Stimulated activated naive CD8-positive, alpha-beta T cell treated with anti-CD3 and anti-CD28 coated beads, Interleukin-15, Interleukin-2, amounts not matched to agents 100 U/mL and 50 U/mL, for 24 hours (primary cell): ENCODE measurements around the gene MAPKAPK2.
A peak's percentile ranks its signal among the peaks of the same experiment; 100 is the strongest.

ENCODE experiments used
- ATAC-seq: fragments of 150-1000 bp; cut with Tn5 transposase; one replicate; pipeline ENCODE4 v1.10.0; 2021
- DNase-seq: peaks from one replicate; pipeline ENCODE4 v3.0.0; 2021

MAPKAPK2 gene

DNA sequence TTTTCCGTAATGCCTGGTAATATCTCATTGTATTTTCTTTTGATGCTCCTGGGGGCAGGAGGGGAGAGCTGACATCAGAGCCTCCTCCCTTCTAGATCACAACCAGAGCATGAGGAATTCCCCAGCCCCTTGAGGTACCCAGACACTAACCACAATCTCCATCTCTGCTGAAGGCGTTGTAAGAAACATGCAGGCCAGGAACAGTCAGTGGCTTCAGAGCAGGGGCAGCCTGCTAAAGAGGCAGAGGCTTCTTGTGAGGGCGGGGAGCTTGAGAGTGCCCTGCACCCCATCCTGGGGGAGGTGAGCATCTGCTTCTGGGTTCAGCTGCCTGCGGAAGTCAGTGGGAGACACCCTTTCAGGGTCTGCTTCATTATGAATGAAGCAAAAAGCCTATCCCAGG, 19.0 kb downstream of the MAPKAPK2 start:
- peak; percentile 65 for DNase-seq
- peak; percentile 88 for ATAC-seq

DNA sequence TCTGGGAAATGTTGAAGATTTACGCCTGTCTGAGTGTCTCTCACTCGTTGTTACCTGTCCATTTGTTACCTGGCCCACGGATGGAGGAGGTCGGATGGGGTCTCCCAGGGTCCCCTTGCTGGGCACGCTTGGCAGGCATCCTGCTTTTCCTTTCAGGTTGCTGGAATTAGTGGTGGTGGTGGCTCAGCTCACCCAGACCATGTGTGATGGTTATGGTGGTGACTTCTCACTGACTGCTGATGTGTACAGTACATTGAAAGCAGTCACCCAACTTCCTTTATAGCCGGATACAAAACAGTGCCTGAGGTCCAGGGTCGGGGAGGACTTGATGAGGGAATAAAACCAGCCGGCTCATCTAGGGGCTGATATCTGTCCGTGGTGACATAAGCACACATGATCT, 19.5 kb downstream of the MAPKAPK2 start:
- DNase-seq (no peak), ATAC-seq (no peak)

DNA sequence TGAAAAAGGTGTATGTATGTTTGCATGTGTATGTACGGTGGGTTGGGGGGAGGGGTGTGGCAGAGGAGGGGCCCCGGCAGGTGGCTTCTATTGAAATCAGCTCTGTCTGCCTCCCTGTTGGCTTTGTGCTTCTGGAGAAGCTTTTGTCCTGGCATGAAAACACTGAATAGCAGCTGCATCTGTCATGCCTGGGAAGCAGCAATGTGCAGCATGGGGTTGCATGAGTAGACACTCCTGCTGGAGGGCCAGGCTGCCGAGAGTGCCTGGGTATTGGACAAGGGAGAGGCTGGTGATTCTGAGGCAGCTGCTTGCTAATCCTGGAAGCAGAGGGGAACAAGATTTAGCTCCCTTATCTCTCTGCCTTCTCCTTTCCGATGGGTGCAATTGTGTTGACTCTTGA, 20.5 kb downstream of the MAPKAPK2 start:
- DNase-seq, result no peak
- ATAC-seq, result no peak

DNA sequence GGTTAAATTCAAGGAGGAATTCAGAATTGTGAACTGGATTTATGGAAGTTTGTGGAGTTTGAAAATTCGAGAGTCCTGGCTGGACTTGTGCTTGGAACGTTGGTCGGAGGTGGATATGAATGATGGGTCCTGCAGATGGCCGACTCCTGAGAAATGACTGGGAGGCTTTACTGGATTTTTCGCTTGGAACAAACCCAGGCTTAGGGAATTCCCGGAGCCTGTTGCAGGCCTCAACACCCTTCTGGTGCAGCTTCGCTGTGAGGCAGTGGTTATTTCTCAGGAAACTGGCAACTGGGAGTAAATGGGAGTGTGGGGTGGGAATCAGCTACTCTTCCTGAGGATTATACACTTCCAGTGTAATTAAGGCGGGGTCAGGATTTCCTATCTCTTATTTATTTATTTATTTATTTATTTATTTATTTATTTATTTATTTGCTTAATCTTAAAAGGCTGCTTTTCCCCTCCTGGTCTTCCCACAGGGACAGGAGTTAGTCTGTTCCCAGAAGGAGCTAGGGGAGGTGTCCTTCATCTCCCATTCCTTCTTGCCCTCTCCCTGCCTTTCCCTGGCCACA, 21.1 kb downstream of the MAPKAPK2 start:
- ATAC-seq, result no peak
- no peak for DNase-seq

DNA sequence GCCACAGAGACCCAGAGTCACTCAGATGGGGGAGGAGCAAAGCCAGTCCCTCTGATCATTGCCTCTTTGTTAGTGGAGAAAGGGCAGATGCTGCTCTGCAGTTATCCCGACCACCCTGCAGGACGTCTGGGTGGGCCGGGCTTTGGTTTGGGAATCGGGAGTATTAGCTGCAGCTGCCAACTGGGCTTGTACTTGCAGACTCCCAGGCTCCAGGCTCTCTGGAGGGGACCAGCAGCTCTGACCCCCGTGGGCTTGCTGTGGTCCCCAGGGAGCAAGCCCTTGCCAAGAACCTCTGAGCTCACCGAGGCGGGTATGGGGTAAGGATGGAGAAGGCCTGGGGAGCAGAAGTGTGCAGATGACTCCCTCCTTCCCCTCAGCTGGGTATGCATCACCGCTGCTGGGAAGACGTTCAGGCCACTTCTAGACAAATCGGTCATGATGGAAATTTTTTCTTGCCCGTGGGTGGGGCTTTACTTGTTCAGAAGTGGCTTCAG, 21.6 kb downstream of the MAPKAPK2 start:
- DNase-seq (peak; percentile 76), ATAC-seq (peak; percentile 87)

DNA sequence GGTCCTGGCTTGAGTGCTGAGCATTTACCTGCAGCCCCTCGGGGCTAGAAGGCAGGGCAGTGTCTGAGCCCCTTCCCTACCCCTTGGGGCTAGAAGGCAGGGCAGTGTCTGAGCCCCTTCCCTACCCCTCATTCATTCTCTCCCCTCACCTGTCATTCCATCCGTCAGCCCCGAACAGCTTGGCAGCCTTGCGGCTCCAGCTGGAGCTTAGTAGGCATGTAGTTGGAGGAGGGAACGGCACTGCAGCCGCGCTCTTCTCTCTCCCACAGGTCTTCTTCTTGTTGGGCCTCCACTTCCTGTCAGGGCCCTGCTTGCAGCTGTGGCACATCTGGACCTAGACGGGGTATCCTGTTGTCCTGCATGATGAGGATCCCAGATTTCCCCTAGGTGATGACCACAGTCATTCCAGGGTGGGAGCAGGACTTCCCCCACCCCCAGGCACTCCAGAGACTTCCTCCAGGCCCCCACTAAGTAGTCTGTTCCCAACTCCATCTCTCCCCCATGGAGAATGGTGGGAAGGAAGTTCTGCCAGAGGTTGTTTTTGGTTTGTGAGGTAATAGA, 22.2 kb downstream of the MAPKAPK2 start:
- ATAC-seq (no peak), DNase-seq (no peak)

DNA sequence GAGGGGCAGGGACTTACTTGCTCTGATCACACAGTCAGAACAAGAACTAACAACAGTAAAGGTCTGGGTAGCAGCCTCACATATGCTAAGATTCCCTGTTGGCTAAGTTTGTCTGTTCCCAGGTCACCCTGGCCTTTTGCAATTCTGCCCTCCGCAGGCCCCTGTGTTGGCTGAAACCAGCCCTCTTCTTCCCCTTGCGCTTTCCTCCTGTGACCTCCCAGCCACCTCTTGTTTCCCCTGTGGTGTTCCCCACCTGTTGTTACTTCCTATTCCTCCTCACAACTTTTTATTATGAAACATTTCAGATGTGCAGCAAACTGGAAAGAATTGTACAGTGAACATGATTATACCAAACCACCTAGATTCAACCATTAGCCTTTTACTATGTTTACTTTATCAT, 23.4 kb downstream of the MAPKAPK2 start:
- no peak for ATAC-seq
- no peak for DNase-seq

DNA sequence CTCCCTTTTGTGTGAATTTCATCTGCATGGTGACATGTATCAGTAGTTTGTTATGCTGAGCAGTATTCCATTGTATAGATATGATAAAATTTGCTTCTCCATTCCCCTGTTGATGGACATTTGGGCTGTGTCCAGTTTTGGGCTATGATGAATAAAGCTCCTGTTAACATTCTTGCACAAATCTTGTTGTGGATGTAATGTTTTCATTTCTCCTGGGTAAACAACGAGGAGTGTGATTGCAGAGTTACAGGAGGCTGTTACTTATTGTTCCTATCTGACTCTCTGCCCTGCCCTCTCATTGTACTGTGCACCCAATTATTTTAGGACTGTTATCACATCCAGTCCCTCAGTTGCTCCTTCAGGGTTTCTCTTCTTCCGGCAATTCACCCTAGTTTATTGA, 24.2 kb downstream of the MAPKAPK2 start:
- no peak for DNase-seq
- no peak for ATAC-seq

DNA sequence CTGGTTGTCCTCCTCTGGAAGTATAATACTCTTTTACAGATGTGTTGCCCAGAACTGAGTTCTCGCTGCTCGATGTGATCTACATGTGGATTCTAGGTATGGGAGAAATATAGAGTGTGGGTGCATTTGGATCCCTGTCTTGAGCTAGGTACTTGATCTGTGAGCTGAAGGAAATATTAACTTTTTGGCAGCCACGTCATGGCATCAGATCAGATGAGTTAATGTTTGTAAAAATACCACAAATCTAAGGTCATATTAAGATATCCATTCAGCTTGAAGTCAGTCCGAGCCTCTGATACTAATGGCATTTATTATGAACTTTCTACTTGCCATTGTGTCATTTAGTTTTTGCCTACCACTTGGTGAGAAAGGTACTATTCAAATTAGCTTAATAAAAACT, 24.6 kb downstream of the MAPKAPK2 start:
- DNase-seq (no peak), ATAC-seq (no peak)

DNA sequence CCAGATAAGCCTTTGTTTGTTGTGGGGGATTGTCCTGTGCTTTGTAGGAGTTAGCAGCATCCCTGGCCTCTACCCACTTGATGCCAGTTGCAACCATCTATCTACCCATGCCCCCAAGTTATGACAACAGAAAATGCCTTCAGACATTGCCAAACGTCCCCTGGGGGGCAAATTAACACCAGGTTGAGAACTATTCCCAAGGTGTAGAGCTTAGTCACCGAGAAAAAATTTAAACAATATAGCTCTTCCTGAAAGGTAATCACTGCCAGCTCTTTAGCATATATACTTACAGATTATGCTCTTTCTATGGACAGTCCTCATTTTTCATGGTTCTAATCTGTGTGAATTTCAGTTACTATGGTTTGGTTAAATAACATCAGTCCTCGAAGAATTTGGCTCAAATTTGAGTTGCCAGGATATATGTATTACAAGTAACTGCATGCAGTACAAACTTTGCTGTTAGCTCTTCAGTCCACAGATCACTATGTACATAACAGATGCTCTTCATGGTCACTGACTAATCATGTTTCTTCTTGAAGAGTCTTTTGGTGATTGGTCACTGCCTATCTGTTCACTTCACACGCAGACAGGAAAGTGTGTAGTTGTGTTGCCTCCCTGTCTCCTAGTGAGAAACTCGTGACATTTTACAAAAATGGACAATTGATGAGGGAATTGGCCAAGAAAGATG, 25.2 kb downstream of the MAPKAPK2 start:
- DNase-seq, result no peak
- no peak for ATAC-seq

DNA sequence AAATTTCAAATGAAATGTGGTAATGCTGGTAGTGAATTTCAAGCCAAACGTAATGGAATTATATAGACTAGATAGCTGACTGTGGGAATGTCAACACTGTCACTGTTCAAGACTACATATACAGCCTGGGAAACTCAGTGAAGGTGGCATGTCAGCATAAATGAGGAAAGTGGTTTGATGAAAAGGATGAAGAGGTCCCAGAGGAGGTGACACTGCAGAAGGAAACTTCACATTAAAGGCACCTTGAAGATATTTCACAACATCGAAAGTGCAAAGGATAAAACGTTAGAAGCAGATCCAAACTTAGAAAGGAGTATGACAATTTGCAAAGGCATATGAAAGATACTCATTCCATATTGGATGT, 25.7 kb downstream of the MAPKAPK2 start:
- no peak for ATAC-seq
- DNase-seq, result no peak

DNA sequence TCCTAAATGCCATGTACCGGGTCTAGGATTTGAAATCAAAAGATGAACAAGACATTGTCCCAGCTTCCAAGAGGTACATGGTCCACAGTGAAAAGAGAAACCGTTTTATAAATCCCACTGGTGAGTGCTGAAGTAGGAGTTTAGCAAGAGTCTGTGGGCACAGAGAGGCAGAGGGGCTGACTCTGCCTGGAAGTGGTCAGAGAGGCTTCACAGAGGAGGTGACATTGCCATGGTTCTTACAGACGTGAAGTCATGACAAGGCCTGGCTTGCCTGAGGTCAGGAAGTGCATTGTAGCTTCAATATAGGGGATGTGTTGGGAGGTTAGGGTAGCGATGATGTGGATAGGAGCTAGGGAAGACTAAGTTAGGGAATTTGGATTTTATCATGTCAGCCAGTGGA, 28.4 kb downstream of the MAPKAPK2 start:
- ATAC-seq (peak; percentile 62), DNase-seq (peak; percentile 24)

DNA sequence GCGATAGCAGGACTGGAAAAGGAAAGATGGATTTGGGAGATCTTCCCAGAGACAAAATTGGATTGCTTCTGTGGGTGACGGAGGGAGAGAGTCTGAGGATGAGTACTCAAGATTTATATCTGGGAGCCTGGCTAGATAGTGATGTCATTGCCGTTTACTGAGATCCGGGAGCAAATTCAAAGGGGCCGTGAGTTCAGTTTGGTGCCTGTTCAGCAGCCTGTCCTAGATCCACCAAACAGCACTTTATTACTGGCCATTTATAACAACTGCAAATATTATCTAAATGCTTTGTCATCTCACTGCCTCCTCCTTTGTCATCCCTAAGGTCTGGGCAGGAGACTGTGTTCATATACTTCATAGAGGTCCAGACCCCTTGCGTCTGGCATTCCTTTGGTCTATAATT, 29.2 kb downstream of the MAPKAPK2 start:
- no peak for DNase-seq

DNA sequence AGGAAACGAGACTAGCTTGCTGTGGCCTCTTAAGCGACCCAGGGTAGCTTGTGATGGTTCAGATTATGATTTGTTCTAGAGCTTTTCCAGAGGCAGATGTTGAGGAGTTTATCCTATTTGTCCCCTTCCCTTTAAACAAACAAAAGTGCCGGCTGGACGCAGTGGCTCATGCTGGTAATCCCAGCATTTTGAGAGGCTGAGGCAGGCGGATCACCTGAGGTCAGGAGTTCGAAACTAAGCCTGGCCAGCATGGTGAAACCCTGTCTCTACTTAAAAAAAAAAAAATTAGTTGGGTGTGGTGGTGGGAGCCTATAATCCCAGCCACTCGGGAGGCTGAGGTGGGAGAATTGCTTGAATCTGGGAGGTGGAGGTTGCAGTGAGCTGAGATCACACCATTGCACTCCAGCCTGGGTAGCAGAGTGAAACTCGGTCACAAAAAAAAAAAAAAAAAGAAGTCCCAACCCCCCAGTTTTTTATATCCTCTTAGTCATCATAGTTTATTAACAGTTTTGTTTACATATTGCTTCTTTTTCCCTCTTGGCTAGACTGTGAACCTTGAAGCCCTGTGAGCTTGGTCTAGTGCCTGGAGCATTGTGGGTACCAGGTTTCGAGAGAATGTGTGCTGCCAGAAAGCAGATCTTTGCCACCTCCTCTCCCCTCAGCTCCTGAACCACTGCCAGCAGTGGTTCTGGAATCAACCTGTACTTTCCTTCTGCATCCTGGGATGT, 29.8 kb downstream of the MAPKAPK2 start:
- ATAC-seq (no peak), DNase-seq (no peak)

More for the DNA sequence above, 29.2 kb downstream of the MAPKAPK2 start:
- no peak for ATAC-seq

DNA sequence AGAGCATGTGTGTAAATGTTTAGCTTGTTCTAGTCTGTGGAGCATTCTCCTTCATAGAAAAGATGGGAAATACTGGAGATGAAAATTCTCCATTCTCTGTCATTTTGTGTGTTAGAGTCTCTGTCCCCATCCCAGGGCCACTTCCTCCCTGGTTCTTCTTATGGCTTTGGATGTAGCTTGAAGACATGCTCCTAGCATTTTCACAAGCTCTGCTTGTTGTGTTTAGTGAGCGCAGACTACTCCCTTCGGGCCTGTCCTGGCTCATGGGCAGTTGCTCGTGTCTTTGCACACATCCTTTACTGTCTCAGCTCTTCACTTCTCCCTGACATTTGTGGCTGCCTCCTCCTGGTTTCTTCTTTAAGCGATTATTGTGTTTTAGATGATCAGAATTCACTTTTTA, 30.4 kb downstream of the MAPKAPK2 start:
- DNase-seq (no peak), ATAC-seq (no peak)

DNA sequence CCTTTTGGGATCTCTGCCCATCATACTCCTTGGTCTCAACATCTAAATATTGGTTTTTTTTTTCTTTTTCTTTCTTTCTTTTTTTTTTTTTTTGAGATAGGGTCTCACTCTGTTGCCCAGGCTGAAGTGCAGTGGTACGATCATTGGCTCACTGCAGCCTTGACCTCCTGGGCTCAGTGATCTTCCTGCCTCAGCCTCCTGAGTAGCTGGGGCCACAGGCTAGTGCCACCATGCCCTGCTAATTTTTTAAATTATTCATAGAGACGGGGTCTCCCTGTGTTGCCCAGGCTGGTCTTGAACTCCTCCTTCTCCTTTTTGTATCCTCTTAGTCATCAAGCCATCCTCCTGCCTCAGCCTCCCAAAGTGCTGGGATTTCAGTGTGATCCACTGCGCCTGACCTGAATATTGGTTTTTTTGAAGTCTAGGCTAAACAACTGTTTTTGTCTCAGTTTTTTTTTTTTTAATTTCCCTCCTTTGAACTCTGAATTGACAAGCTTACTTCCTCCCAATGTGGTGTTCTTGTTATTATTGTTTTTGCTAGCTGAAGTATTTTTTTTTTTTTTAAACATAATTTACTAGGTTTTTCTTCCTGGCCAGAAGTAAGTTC, 30.9 kb downstream of the MAPKAPK2 start:
- no peak for ATAC-seq
- no peak for DNase-seq

DNA sequence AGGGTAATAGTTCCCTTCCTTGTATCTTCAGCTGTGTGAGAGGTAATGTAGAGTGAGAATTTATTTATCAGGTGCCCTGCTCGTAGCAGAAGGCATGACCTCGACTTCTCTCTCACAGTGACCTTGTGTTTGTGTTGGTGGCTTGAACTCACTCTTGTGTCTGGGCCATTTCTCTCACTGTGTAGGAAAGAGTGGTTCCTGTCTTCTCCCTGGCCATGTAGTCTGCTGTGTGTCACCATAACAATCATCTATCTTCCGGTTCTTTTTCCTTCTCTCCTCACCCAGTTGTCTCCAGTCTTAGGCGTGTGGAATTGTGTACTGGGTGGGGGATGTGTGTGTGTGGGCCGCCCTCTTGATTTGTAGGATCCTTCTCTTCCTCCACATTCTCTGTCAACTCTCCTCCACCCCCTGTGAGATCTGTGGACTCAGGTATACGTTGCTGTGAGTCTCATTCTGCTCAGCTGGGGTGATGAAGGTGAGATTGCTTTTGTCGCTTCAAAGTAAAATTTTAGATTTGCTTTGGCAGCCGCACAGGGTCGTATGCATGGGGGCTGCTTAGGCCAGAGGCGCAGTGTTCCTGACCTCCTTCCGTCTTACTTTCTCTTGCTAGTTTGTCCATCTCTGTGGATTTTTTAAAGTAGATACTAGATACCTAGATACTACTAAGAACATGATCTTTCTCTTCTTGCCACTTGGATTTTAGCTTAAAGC, 31.6 kb downstream of the MAPKAPK2 start:
- peak; percentile 30 for ATAC-seq
- no peak for DNase-seq

DNA sequence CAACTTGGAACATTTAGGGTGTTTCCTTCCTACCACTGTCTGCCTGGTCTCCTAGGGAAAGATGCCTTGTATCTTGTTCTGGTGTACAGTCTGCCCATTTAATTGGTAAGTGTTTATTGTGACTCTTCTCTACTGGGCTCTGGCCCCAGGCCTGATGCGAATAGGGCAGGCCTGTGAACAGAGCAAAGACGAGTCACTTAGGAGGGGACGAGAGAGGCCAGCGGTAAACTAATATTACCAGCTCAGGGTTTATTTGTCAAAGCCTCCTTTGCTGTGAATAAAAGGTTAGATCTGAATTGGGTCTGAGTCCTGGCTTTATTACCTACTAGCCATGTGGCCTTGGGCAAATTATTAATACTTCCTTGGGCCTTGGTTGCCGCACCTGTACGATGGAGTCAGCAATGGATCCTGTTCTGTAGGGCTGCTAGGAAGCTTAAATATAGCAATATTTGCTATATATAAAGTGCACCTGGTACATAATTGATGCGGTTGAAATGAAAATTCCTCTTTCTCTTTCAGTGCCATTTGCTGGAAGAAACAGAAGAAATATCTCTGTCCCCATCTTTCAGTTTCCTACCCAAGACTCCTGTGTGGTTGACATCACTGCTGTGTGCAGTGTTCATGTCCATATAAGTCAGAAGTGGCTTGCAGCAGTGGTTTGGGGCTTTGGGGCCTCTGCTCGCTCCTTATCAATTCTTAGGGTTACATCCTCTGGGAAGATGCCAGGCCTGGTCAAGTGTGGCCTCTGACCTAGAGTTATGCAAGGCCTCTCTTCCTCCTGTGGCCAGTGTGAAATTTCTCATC, 32.4 kb downstream of the MAPKAPK2 start:
- no peak for DNase-seq
- peak; percentile 77 for ATAC-seq

DNA sequence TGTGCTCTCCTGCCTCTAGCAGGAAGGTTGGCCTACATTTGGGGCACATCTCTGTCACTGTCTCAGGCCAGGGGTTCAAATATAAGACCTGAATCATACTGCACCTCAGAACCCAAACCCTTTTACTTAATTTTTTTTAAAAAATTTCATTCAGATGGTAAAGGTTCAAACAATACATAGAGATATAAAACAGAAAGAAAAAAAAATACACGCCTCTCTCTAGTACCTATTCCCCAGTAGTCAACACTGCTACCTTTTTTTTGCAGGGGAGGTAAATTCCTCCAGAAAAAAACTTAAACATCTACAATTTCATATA, 32.9 kb downstream of the MAPKAPK2 start:
- ATAC-seq, result peak; percentile 20

DNA sequence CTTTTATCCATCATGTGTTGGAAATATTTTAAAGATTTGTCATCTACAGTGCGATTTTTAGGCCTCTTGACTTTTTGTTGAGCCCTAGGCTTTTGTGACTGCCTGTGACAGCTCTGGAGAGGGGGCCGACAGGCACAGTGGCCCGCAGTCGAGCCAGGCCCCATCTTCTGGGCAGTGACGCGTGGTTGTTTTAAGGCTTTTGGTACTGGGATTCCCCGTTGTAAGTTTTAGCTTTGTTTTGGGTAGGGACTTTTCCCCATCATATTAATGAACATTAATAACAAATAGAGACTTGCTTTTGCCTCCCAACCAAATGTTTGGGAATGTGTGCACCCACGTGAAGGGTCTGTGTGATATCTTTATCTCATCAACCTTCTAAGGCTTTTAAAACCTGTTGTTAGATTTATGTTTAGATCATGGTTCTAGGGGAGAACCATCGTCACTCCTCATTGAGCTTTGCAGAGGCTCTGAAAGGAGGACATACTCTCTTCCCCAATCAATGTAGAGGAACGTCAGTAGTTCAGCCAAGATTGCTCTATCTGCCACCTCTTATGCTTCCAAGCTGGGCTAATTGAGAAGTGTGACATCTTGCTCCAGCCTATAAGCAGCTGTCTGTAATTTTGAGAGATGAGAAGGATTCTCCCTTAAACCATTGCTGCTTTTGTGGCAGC, 34.6 kb downstream of the MAPKAPK2 start:
- ATAC-seq (no peak), DNase-seq (no peak)

More for the DNA sequence above, 32.9 kb downstream of the MAPKAPK2 start:
- DNase-seq, result no peak

DNA sequence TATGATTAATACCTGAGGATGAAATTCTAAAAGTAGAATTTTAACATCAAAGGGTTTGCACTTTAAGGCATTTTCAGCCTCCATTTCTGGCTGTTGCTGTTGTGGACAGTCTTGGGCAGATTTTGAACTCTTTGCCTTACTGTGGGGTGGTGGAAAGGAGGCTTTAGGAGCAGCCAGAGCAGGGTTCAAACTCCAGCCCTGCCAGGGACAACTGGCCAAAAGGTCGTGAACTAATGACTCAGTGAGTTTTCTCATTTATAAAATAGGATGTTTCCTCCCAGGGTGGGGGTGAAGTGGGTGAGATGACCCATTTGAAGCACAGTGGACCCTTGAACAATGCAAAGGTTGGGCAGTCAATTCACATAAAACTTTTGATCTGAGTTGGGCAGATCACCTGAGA, 36.7 kb downstream of the MAPKAPK2 start:
- ATAC-seq (no peak), DNase-seq (no peak)
